ENCODE data around the gene PTPRR. TPM values are rescaled to one million over a fixed set of nuclear protein-coding genes. Genes with fewer than 3 reads are reported as not detected.

The PTPRR gene
- total RNA-seq, 2 experiments from 2014 or later: not detected

GRCh38 chr12:70691018-70691672, 229.4 kb downstream of the PTPRR start:
- Histone ChIP-seq H3K4me3 (ENCODE audit: low read depth, low read length, poor library complexity, severe bottlenecking) (no peak overlapping the region), H3K4me2 (ENCODE audit: low read length) (no peak overlapping the region), H3K79me2 (ENCODE audit: insufficient read depth, low read depth, low read length) (no peaks in the 10 kb centered on the region), H3K27ac (ENCODE audit: low read depth, low read length, poor library complexity, severe bottlenecking) (no peak overlapping the region), H4K20me1 (ENCODE audit: insufficient read depth, low read length) (no peaks in the 10 kb centered on the region), H3K36me3 (ENCODE audit: insufficient read depth, low read length) (no peaks in the 10 kb centered on the region), H3K9me3 (ENCODE audit: low read length) (no peaks in the 10 kb centered on the region), H3K9me2 (ENCODE audit: insufficient read depth, low read length) (no peaks in the 10 kb centered on the region), H3K4me1 (ENCODE audit: insufficient read depth, low read length, poor library complexity, severe bottlenecking) (no peaks in the 10 kb centered on the region), H2AFZ (ENCODE audit: low read length) (no peak overlapping the region)
- intact Hi-C loops (cut with micrococcal nuclease; ENCODE audit: unreplicated experiment): no loop called here
- DNase-seq (ENCODE audit: low spot score): no peak
- BruUV-seq (replicated peaks): no TSS peak
- TF ChIP-seq CTCF (conservative IDR thresholded peaks at IDR 0.05; ENCODE audit: low read length): no peak
- TF ChIP-seq EZH2phosphoT487 (IDR thresholded peaks at IDR 0.05; ENCODE audit: borderline replicate concordance, low read depth, low read length): no peak
- ChIA-PET CTCF (ENCODE audit: unreplicated experiment) (no interaction called here), POLR2A (interaction anchor here (0.6 kb wide), 1 partner anchor 118 kb away, joined by 4 read pairs; no protein-coding TSS in a partner anchor)

GRCh38 chr12:70686907-70687306, 233.6 kb downstream of the PTPRR start:
- no peak for TF ChIP-seq CTCF (conservative IDR thresholded peaks at IDR 0.05; ENCODE audit: low read length)
- TF ChIP-seq EZH2phosphoT487 (IDR thresholded peaks at IDR 0.05; ENCODE audit: borderline replicate concordance, low read depth, low read length): no peak
- POLR2A ChIA-PET: no interaction called here
- CTCF ChIA-PET (ENCODE audit: unreplicated experiment): no interaction called here

DNA sequence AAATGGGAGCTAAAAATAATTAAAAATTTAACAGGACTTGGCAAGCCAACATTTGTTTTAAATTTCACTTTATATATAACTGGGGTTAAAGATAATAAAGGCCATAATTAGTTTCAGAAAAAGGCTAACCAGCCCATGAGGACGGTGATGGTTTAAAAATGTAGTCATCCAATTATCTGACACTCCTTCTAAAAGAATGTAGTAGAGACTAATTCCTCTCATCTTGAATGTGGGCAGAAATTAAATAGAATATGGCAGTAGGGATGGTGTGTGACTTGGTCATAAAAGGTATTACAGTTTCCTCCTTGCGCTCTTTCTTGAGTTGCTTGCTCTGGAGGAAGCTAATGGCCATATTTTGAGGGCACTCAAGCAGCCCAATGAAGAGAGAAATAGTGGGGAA, 234.2 kb downstream of the PTPRR start:
- no TSS peak for BruUV-seq (replicated peaks)
- H3K36me3 ChIP-seq (ENCODE audit: insufficient read depth, low read length): no peaks in the 10 kb centered on the region
- H3K4me2 ChIP-seq (ENCODE audit: low read length): no peak overlapping the region
- no peak overlapping the region for H3K4me3 ChIP-seq (ENCODE audit: low read depth, low read length, poor library complexity, severe bottlenecking)
- intact Hi-C loops (cut with micrococcal nuclease; ENCODE audit: unreplicated experiment): no loop called here
- no peak for DNase-seq (ENCODE audit: low spot score)
- H4K20me1 ChIP-seq (ENCODE audit: insufficient read depth, low read length): no peaks in the 10 kb centered on the region
- no peaks in the 10 kb centered on the region for H3K9me2 ChIP-seq (ENCODE audit: insufficient read depth, low read length)
- no peak overlapping the region for H2AFZ ChIP-seq (ENCODE audit: low read length)
- H3K79me2 ChIP-seq (ENCODE audit: insufficient read depth, low read depth, low read length): no peaks in the 10 kb centered on the region
- no peak overlapping the region for H3K27ac ChIP-seq (ENCODE audit: low read depth, low read length, poor library complexity, severe bottlenecking)
- H3K4me1 ChIP-seq (ENCODE audit: insufficient read depth, low read length, poor library complexity, severe bottlenecking): no peaks in the 10 kb centered on the region
- ChIA-PET CTCF (ENCODE audit: unreplicated experiment) (no interaction called here), POLR2A (no interaction called here)
- H3K9me3 ChIP-seq (ENCODE audit: low read length): no peaks in the 10 kb centered on the region
- TF ChIP-seq CTCF (conservative IDR thresholded peaks at IDR 0.05; ENCODE audit: low read length): no peak
- no peak for TF ChIP-seq EZH2phosphoT487 (IDR thresholded peaks at IDR 0.05; ENCODE audit: borderline replicate concordance, low read depth, low read length)

More at GRCh38 chr12:70686907-70687306, 233.6 kb downstream of the PTPRR start:
- H3K9me2 ChIP-seq (ENCODE audit: insufficient read depth, low read length): no peaks in the 10 kb centered on the region
- no peaks in the 10 kb centered on the region for H3K9me3 ChIP-seq (ENCODE audit: low read length)
- no peaks in the 10 kb centered on the region for H3K36me3 ChIP-seq (ENCODE audit: insufficient read depth, low read length)
- no peak for DNase-seq (ENCODE audit: low spot score)
- no peak overlapping the region for H2AFZ ChIP-seq (ENCODE audit: low read length)
- H3K4me2 ChIP-seq (ENCODE audit: low read length): no peak overlapping the region
- H4K20me1 ChIP-seq (ENCODE audit: insufficient read depth, low read length): no peaks in the 10 kb centered on the region
- H3K79me2 ChIP-seq (ENCODE audit: insufficient read depth, low read depth, low read length): no peaks in the 10 kb centered on the region
- intact Hi-C loops (cut with micrococcal nuclease; ENCODE audit: unreplicated experiment): no loop called here
- H3K4me1 ChIP-seq (ENCODE audit: insufficient read depth, low read length, poor library complexity, severe bottlenecking): no peaks in the 10 kb centered on the region
- H3K27ac ChIP-seq (ENCODE audit: low read depth, low read length, poor library complexity, severe bottlenecking): no peak overlapping the region
- BruUV-seq (replicated peaks): no TSS peak
- H3K4me3 ChIP-seq (ENCODE audit: low read depth, low read length, poor library complexity, severe bottlenecking): no peak overlapping the region
